Activated CD4-positive, alpha-beta memory T cell treated with anti-CD3 and anti-CD28 coated beads for 36 hours (primary cell): ENCODE measurements around the gene SLC5A1. TPM values are rescaled to one million over a fixed set of nuclear protein-coding genes. Genes with fewer than 3 reads are reported as not detected.

ENCODE experiments used
- CTCF ChIA-PET: fragments of 350-600 bp; sonication (Branson Sonifier 250); formaldehyde crosslinking; loops from one replicate; lab custom pipeline; 2021; ENCODE audit warnings: antibody characterized with exemption, inconsistent platforms; lab: Charles Lee
- POLR2A ChIA-PET: fragments of 350-600 bp; sonication (Branson Sonifier 250); formaldehyde crosslinking; loops from one replicate; lab custom pipeline; 2021; ENCODE audit warnings: antibody characterized with exemption; lab: Charles Lee
- DNase-seq: peaks from one replicate; pipeline ENCODE4 v3.0.0-alpha.2; 2020
- H3K27ac Mint-ChIP-seq: one replicate; pipeline ENCODE4 v1.8.0; 2021; ENCODE audit warnings: mixed read lengths
- H3K27me3 Mint-ChIP-seq: one replicate; pipeline ENCODE4 v1.8.0; 2021; ENCODE audit warnings: mixed read lengths
- H3K36me3 Mint-ChIP-seq: one replicate; pipeline ENCODE4 v1.8.0; 2021; ENCODE audit warnings: mixed read lengths
- H3K4me1 Mint-ChIP-seq: one replicate; pipeline ENCODE4 v1.8.0; 2021; ENCODE audit warnings: low read depth, mixed read lengths
- H3K4me3 Mint-ChIP-seq: one replicate; pipeline ENCODE4 v1.8.0; 2021; ENCODE audit warnings: mild to moderate bottlenecking, mixed read lengths
- H3K9me3 Mint-ChIP-seq: one replicate; pipeline ENCODE4 v1.8.0; 2021; ENCODE audit warnings: mixed read lengths
- intact Hi-C: fragments of 100-400 bp; cut with micrococcal nuclease; formaldehyde crosslinking; loops from one replicate; pipeline ENCODE4 v1.15.1; 2023
- total RNA-seq, 2 experiments: library from RNA; stranded (reverse); gene quantifications; one replicate each; pipeline ENCODE4 v1.2.3, GENCODE V29; 2021

SLC5A1 gene
- total RNA-seq, 2 experiments from 2014 or later = not detected

DNA sequence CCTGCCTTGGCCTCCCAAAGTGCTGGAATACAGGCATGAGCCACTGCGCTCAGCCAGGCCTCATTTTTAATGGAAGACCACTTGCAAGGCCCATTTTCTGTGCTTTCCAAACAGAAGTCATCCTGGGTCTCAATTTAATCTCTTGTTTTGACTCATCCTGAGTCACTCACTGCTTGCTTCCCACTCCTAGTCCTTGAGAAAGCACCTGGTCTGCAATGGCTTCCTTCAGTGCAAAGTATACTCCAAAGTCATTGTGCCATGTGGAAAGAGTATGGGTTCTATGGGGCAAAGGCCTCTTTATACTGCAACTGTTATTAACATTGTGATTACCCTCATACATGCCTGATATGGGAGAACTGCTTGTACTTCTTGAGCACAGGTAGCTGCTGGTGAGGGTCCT lies 18.3 kb upstream of the SLC5A1 start:
- H3K27ac Mint-ChIP-seq = no peak overlapping the region
- no peak overlapping the region for H3K4me3 Mint-ChIP-seq
- POLR2A ChIA-PET = no interaction called here

DNA sequence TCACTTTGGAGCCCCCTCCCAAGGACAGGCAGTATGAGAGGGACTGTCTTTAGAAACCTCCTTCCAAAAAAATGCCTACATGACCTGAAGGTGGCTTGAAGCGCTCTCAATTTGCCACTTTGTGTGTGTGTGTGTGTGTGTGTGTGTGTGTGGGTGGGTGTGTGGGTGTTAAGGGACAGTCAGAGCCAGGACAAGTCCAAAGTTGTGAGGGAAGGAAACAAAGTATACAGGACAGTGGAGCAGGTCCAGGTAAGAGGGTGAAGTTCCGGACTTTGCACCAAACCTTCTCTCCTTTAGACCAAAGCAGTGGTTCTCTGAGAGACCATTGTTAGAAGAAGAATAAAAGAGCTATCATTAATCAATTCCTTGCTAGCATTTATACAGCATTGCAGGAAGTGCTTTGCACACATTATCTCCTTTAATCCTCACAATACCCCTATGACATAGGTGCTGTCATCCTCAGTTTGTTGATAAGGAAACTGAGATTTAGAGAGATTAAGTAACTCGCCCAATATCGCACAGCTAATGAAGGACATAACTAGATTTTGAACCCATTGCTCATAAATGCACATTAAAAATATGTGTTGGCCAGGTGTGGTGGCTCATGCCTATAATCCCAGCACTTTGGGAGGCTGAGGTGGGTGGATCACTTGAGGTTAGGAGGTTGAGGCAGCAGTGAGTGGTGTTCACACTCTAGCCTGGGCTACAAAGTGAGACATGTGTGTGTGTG lies 12.4 kb upstream of the SLC5A1 start:
- DNase-seq = no peak
- ChIA-PET CTCF (no interaction called here), POLR2A (no interaction called here)
- no peaks in the 10 kb centered on the region for H3K36me3 Mint-ChIP-seq
- H3K27me3 Mint-ChIP-seq = peaks cover 1% of the 10 kb centered on the region
- no peak overlapping the region for H3K27ac Mint-ChIP-seq
- no peaks in the 10 kb centered on the region for H3K4me1 Mint-ChIP-seq
- no peaks in the 10 kb centered on the region for H3K9me3 Mint-ChIP-seq
- intact Hi-C loops = no loop called here
- H3K4me3 Mint-ChIP-seq = no peak overlapping the region

More for the DNA sequence above, 18.3 kb upstream of the SLC5A1 start:
- no peak for DNase-seq
- Mint-ChIP-seq H3K27me3 (peaks cover 6% of the 10 kb centered on the region), H3K9me3 (no peaks in the 10 kb centered on the region), H3K36me3 (no peaks in the 10 kb centered on the region), H3K4me1 (peaks cover 7% of the 10 kb centered on the region)
- intact Hi-C loops = no loop called here
- CTCF ChIA-PET = no interaction called here

DNA sequence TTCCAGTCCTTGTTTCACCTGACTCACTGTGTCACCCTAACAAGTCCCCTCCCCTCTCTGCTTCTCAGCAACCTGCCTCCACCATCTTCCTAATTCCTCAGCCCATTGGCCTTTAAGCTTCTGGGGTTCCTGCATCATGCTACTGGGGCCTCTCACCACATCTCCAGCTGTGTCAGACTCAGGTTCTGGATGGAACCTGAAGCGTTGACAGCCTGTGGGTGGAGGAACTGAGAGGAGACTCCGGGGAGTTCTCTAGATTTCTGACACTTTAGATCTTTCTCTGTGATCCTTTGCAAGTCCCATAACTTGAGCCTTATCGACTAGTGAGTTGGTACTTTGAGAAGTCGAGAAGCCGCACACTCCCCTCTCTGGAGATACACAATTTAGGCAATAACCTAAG lies 11.6 kb upstream of the SLC5A1 start:
- DNase-seq = no peak
- no peaks in the 10 kb centered on the region for H3K4me1 Mint-ChIP-seq
- H3K9me3 Mint-ChIP-seq = no peaks in the 10 kb centered on the region
- no peaks in the 10 kb centered on the region for H3K36me3 Mint-ChIP-seq
- ChIA-PET CTCF (no interaction called here), POLR2A (interaction anchor here (0.7 kb wide), 1 partner anchor 9 kb away, joined by 3 read pairs; no protein-coding TSS in a partner anchor)
- peaks cover 4% of the 10 kb centered on the region for H3K27me3 Mint-ChIP-seq
- no peak overlapping the region for H3K27ac Mint-ChIP-seq
- H3K4me3 Mint-ChIP-seq = no peak overlapping the region
- intact Hi-C loops = no loop called here

DNA sequence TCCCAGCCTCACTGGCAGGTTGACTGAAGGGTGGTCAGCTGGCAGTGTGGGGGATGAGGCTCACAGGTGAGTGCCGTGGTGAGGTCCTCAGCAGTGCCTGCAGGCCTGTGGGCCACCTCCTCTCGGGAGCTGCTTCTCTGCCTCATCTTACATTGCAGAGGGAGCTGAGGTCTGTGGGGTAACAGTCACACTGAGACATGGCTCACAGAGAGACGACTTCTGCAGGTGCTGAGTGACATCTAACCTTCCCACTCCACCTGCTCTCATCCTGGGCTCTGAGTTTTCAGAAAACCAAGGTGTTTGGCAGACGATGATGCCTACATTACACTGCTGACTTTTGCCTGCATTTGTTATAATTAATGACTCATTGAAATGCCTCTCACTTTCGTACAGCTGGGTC lies 8.8 kb upstream of the SLC5A1 start:
- no peak for DNase-seq
- Mint-ChIP-seq H3K27ac (no peak overlapping the region), H3K27me3 (peaks cover 14% of the 10 kb centered on the region), H3K9me3 (no peaks in the 10 kb centered on the region), H3K4me1 (no peaks in the 10 kb centered on the region), H3K4me3 (no peak overlapping the region), H3K36me3 (no peaks in the 10 kb centered on the region)
- ChIA-PET POLR2A (no interaction called here), CTCF (no interaction called here)
- intact Hi-C loops = no loop called here

DNA sequence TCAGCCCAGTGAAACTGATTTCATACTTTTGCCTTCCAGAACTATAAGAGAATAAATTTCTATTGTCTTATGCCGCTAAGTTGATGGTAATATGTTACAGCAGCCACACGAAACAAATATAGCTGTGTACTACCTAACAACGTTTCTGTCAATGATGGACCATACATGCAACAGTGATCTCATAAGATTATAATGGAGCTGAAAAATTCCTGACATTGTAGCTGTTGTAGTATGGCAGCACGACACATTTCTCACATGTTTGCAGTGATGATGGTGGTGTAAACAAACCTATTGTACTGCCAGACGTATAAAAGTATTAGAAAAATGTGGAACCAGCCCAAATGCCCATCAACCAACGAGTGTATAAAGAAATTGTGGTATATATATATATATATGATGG lies 5.8 kb upstream of the SLC5A1 start:
- ChIA-PET CTCF (interaction anchor here (0.6 kb wide), 1 partner anchor 15 kb away, joined by 4 read pairs; no protein-coding TSS in a partner anchor), POLR2A (no interaction called here)
- no peaks in the 10 kb centered on the region for H3K9me3 Mint-ChIP-seq
- no peak overlapping the region for H3K27ac Mint-ChIP-seq
- peaks cover 31% of the 10 kb centered on the region for H3K27me3 Mint-ChIP-seq
- no peaks in the 10 kb centered on the region for H3K36me3 Mint-ChIP-seq
- no peak for DNase-seq
- no peaks in the 10 kb centered on the region for H3K4me1 Mint-ChIP-seq
- intact Hi-C loops = no loop called here
- no peak overlapping the region for H3K4me3 Mint-ChIP-seq

DNA sequence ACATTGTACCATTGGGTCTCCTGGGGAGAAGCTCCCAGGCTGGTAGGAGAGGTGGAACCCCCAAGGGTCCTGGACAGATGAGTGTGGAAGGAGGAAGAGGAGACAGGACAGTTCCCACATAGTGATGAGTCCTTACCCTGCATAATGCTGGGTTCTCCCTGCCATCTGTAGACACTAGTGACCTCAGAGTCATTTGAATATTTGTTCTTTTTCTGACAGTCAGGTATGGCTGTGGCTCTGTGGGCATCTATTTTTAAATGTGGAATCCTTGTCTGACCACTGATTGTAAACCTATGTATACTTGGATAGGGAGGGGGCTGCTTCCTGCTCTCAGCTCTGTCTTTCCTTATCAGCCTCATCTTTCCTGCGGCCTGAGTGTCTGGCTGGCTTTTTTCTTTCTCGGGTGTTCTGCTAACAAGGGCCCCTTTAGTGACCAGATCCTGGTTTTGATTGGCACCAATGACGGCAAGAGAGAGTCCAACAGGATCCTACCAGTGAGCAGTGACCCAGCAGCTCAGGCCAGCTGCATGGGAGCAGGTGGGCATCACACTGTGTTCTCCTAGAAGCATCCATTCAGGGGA lies 2.6 kb upstream of the SLC5A1 start:
- H3K4me1 Mint-ChIP-seq = no peaks in the 10 kb centered on the region
- intact Hi-C loops = no loop called here
- no peaks in the 10 kb centered on the region for H3K9me3 Mint-ChIP-seq
- peaks cover 52% of the 10 kb centered on the region for H3K27me3 Mint-ChIP-seq
- POLR2A ChIA-PET = interaction anchor here (0.5 kb wide), 2 partner anchors 9 to 344 kb away, joined by 3 to 4 read pairs; no protein-coding TSS in a partner anchor
- H3K27ac Mint-ChIP-seq = no peak overlapping the region
- CTCF ChIA-PET = interaction anchor here (1.4 kb wide), 1 partner anchor 70 kb away, joined by 3 read pairs; no protein-coding TSS in a partner anchor
- no peak for DNase-seq
- H3K4me3 Mint-ChIP-seq = no peak overlapping the region
- no peaks in the 10 kb centered on the region for H3K36me3 Mint-ChIP-seq

DNA sequence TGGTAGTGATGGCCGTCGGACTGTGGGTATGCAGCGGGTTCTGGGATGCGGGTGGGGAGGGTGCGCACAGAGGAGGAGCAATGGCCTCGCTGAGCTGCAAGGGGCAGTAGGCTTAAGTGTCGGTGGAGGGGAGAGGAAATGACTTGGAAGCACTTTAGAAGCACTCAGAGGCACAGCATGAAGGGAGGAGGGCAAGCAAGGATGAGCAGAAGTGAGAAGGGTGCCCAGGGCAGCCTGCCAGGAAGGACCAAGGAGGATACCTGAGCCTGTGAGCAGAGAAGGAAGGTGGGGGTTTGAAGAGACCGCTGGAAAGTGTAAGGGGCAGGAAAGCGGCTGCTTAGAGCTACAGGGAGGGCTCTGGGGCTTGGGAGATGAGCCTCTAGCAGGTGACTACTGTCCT lies 330 bp downstream of the SLC5A1 start:
- Mint-ChIP-seq H3K9me3 (no peaks in the 10 kb centered on the region), H3K4me3 (no peak overlapping the region), H3K27ac (no peak overlapping the region), H3K27me3 (peaks cover 64% of the 10 kb centered on the region), H3K4me1 (no peaks in the 10 kb centered on the region), H3K36me3 (no peaks in the 10 kb centered on the region)
- ChIA-PET POLR2A (no interaction called here), CTCF (interaction anchor here (2.0 kb wide), 1 partner anchor 73 kb away, joined by 4 read pairs; no protein-coding TSS in a partner anchor)
- no peak for DNase-seq
- intact Hi-C loops = no loop called here

DNA sequence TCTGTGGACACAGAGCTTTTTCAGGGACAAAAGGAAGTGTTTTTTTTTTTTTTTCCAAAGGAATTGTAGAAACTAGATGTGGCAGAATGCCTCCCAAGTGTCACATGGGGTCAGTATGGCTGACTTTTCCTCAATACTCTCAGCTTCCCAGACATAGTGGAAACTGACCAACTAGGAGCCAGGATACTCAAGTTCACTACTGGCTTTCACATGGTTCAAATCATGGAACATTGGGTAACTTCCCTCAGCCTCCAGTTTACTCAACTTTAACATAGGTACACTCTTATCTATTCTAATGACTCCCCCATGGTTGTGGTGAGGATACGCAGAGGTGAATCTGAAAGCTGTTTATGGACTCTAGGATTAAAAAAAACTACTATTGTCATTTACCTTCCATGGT lies 1.4 kb downstream of the SLC5A1 start:
- Mint-ChIP-seq H3K27me3 (peaks cover 64% of the 10 kb centered on the region), H3K9me3 (no peaks in the 10 kb centered on the region), H3K27ac (no peak overlapping the region), H3K36me3 (no peaks in the 10 kb centered on the region), H3K4me3 (no peak overlapping the region), H3K4me1 (no peaks in the 10 kb centered on the region)
- intact Hi-C loops = no loop called here
- POLR2A ChIA-PET = no interaction called here
- DNase-seq = no peak
- CTCF ChIA-PET = interaction anchor here (0.7 to 2.0 kb wide), 2 partner anchors 37 to 74 kb away, joined by 3 to 4 read pairs; no protein-coding TSS in a partner anchor

DNA sequence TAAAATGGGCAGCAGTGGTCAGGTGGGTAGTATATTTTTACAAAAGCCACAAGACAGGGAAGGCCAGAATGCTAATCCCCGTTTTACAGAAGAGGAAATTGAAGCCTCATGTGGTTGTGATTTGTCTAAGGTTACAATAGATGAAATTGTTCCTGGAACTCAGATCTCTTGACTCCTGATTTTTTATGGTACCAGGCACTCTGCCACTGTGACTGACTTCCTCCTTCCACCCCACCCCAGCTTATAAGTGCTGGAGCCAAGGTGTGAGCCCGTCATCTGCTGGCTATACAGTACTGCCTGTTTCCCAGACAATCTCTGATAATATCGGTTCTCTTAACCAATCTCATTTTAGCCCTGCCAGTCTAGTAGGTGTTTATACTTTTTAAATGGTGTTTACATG lies 1.9 kb downstream of the SLC5A1 start:
- Mint-ChIP-seq H3K27me3 (peaks cover 67% of the 10 kb centered on the region), H3K4me3 (no peak overlapping the region), H3K4me1 (no peaks in the 10 kb centered on the region), H3K36me3 (no peaks in the 10 kb centered on the region), H3K9me3 (no peaks in the 10 kb centered on the region), H3K27ac (no peak overlapping the region)
- ChIA-PET POLR2A (no interaction called here), CTCF (interaction anchor here (0.7 kb wide), 1 partner anchor 36 kb away, joined by 3 read pairs; no protein-coding TSS in a partner anchor)
- no peak for DNase-seq
- intact Hi-C loops = no loop called here

DNA sequence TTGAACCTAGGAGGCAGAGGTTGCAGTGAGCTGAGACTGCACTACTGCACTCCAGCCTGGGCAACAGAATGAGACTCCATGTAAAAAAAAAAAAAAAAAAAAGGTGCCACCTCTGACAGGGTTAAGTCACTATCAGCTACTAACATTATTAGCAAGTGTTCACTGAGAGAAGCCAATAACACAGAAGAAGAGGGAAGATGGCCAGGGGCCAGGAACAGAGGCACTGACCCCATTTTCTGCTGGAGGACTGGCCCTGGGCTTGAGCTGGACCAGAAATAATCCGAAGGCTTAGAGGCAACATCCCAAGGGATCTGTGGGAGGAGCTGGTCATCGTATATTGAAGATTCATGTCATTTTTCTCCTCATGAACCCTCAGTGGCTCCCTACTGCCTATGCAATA lies 5.0 kb downstream of the SLC5A1 start:
- Mint-ChIP-seq H3K4me3 (no peak overlapping the region), H3K36me3 (no peaks in the 10 kb centered on the region), H3K27ac (no peak overlapping the region), H3K9me3 (no peaks in the 10 kb centered on the region), H3K27me3 (peaks cover 59% of the 10 kb centered on the region), H3K4me1 (peaks cover 20% of the 10 kb centered on the region)
- intact Hi-C loops = no loop called here
- ChIA-PET CTCF (interaction anchor here (0.7 kb wide), 1 partner anchor 10 kb away, joined by 4 read pairs; no protein-coding TSS in a partner anchor), POLR2A (no interaction called here)
- no peak for DNase-seq

DNA sequence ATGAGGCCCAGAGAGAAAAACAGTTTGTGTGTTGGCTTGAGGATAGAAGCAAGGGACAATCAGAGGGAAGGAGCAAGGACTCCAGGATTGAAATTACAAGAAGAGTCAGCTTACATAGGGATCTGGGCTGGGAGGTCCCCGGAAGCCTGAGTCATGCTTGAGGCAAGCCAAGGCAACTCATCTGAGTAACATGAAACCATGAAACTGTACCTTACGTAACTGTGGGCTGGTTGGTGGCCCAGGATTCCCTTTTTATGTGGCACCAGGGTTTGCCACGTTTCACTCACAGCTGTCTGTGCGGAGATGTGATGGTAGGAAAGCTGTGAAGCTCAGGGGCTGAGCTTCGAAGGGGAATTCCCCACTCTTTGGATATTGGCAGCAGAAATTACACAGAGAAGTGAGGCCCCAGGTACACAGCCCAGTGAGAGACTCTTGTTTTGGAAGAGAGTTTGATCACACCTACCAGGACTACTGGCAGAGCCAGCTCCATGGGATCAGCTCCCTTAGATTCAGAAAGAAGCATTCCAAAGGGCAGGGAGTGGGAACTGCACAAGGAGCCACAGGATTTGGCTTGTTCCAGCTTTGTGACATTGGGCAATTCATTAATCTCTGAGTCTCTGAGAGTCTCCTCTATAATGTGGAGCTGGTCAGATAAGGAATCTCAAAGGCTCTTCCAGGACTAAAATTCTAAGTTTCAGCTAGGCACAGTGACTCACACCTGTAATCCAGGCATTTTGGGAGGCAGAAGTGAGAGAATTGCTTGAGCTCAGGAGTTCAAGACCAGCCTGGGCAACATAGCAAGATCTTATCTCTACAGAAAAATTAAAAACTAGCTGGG lies 7.8 kb downstream of the SLC5A1 start:
- intact Hi-C loops = loop anchor here (1.0 to 10.0 kb wide), 5 partner anchors 31 to 424 kb away; partner anchors contain the start of genes FBXO7 and PISD
- peaks cover 52% of the 10 kb centered on the region for H3K27me3 Mint-ChIP-seq
- peaks cover 20% of the 10 kb centered on the region for H3K4me1 Mint-ChIP-seq
- CTCF ChIA-PET = interaction anchor here (0.7 to 3.6 kb wide), 11 partner anchors 10 to 386 kb away, joined by 3 to 19 read pairs (median 3); partner anchors contain the start of gene DEPDC5
- DNase-seq = peak; percentile 94
- H3K27ac Mint-ChIP-seq = peak overlapping the region; percentile 26
- no peaks in the 10 kb centered on the region for H3K36me3 Mint-ChIP-seq
- POLR2A ChIA-PET = interaction anchor here (0.9 to 1.2 kb wide), 5 partner anchors 30 to 424 kb away, joined by 3 to 4 read pairs (median 3); partner anchors contain the start of gene FBXO7
- H3K4me3 Mint-ChIP-seq = no peak overlapping the region
- H3K9me3 Mint-ChIP-seq = no peaks in the 10 kb centered on the region
